Putamen (tissue), 1 donor: ENCODE measurements around the gene GLYATL3.
"Not testable (repeated sequence)": the region's sequence is repeated elsewhere in the genome, so short reads cannot be mapped to it uniquely, and the experiment has no call there.

Experiments used
- DNase-seq: peaks from one replicate; pipeline ENCODE4 v3.0.0-alpha.2; 2016; ENCODE audit warnings: low spot score

GLYATL3 gene

GRCh38 chr6:49499623-49500022 is at the start of gene GLYATL3:
Gene GLYATL3 (plus strand): TSS chr6:49499923. CDS start chr6:49511991, 12,068 bp downstream.
- no peak for DNase-seq

- DNase-seq: no peak
Observed at GRCh38 chr6:49453221-49453620, 46.5 kb upstream of the GLYATL3 start.

- no peak for DNase-seq
Observed at GRCh38 chr6:49454787-49455709, 44.7 kb upstream of the GLYATL3 start.

GRCh38 chr6:49457771-49458170 is 42.0 kb upstream of the GLYATL3 start:
- DNase-seq: no peak

GRCh38 chr6:49462071-49462470 is 37.7 kb upstream of the GLYATL3 start:
- DNase-seq: no peak

GRCh38 chr6:49462599-49462926 is 37.2 kb upstream of the GLYATL3 start:
- DNase-seq: no peak

GRCh38 chr6:49462927-49463611 is 36.7 kb upstream of the GLYATL3 start, which contains the start of the genes CENPQ and MMUT:
Gene CENPQ (plus strand): TSS chr6:49463370. CDS start chr6:49470177, 6,807 bp downstream.
Gene MMUT (minus strand): TSS chr6:49463253. CDS start chr6:49459466, 3,787 bp downstream.
- peak; percentile 94 for DNase-seq

GRCh38 chr6:49463612-49463967 is 36.1 kb upstream of the GLYATL3 start:
- DNase-seq: no peak

GRCh38 chr6:49464691-49465090 is 35.0 kb upstream of the GLYATL3 start:
- DNase-seq: no peak

GRCh38 chr6:49468042-49468441 is 31.7 kb upstream of the GLYATL3 start:
- no peak for DNase-seq

GRCh38 chr6:49476564-49476963 is 23.2 kb upstream of the GLYATL3 start:
- DNase-seq: not testable (repeated sequence)

GRCh38 chr6:49479308-49479970 is 20.3 kb upstream of the GLYATL3 start:
- no peak for DNase-seq

- not testable (repeated sequence) for DNase-seq
Observed at GRCh38 chr6:49481846-49482245, 17.9 kb upstream of the GLYATL3 start.

GRCh38 chr6:49483380-49483779 is 16.3 kb upstream of the GLYATL3 start:
- DNase-seq: not testable (repeated sequence)

GRCh38 chr6:49490633-49491032 is 9.1 kb upstream of the GLYATL3 start:
- no peak for DNase-seq

GRCh38 chr6:49497304-49497703 is 2.4 kb upstream of the GLYATL3 start:
- no peak for DNase-seq

GRCh38 chr6:49499126-49499525 is 597 bp upstream of the GLYATL3 start:
- no peak for DNase-seq

GRCh38 chr6:49504666-49505065 is 4.9 kb downstream of the GLYATL3 start:
- no peak for DNase-seq

- DNase-seq: no peak
Observed at GRCh38 chr6:49506569-49507111, 6.9 kb downstream of the GLYATL3 start.

GRCh38 chr6:49509342-49509741 is 9.6 kb downstream of the GLYATL3 start:
- DNase-seq: no peak

GRCh38 chr6:49513153-49513989 is 13.6 kb downstream of the GLYATL3 start:
- DNase-seq: no peak
